WTC11 (cell line): ENCODE results near the gene CARMIL1.

Experiments
- SMAD3 ChIP-seq: sonication (generic); formaldehyde crosslinking; IDR thresholded peaks from 2 replicates; pipeline ENCODE4 v1.8.0; 2022; ENCODE audit warnings: missing genetic modification reagents, mild to moderate bottlenecking, borderline replicate concordance
- SMAD4 ChIP-seq: sonication (generic); formaldehyde crosslinking; IDR thresholded peaks from 2 replicates; pipeline ENCODE4 v1.8.0; 2022; ENCODE audit warnings: mild to moderate bottlenecking, missing genetic modification reagents
- ZNF263 ChIP-seq: sonication (generic); formaldehyde crosslinking; IDR thresholded peaks from 2 replicates; pipeline ENCODE4 v1.8.1; 2022; ENCODE audit warnings: low read depth, mild to moderate bottlenecking, moderate library complexity, missing genetic modification reagents
- TF ChIP-seq, protein P1 (sequence below): sonication (generic); formaldehyde crosslinking; IDR thresholded peaks from 2 replicates; pipeline ENCODE4 v1.8.0; 2022; ENCODE audit warnings: mild to moderate bottlenecking, missing genetic modification reagents
- TF ChIP-seq, protein P2 (sequence below): sonication (generic); formaldehyde crosslinking; IDR thresholded peaks from 2 replicates; pipeline ENCODE4 v1.8.1; 2023; ENCODE audit warnings: mild to moderate bottlenecking, moderate library complexity, missing genetic modification reagents
- TF ChIP-seq, protein P3 (sequence below): sonication (generic); formaldehyde crosslinking; IDR thresholded peaks from 2 replicates; pipeline ENCODE4 v1.8.1; 2023; ENCODE audit warnings: mild to moderate bottlenecking, missing genetic modification reagents
- TF ChIP-seq, protein P4 (sequence below): fragments of 200-600 bp; IDR thresholded peaks from 2 replicates; pipeline ENCODE4 v1.8.0; 2022; ENCODE audit warnings: antibody characterized with exemption

DNA sequence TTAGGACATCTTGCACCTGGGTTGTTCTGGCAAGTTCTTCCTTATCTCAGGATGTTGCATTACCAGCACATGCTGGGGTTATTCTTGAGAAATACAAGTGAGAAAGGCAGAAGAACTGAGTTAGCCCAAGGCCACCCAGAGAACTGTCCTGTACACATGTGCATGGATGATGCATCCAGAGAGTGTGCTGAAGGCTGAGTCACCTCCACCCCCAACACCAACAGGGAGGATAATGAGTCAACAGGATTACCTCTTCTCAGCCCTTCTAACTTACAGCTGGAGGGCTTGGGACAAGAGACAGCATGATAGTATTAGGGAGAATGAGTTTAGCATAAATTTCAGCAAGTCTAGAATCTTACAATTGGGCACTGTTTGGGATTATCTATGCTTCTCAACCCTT lies 381.3 kb downstream of the CARMIL1 start:
- TF ChIP-seq SMAD3 (CRISPR knock-in tag), result no peak
- TF ChIP-seq, protein P1, sequence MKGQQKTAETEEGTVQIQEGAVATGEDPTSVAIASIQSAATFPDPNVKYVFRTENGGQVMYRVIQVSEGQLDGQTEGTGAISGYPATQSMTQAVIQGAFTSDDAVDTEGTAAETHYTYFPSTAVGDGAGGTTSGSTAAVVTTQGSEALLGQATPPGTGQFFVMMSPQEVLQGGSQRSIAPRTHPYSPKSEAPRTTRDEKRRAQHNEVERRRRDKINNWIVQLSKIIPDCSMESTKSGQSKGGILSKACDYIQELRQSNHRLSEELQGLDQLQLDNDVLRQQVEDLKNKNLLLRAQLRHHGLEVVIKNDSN, result no peak
- TF ChIP-seq, protein P2, sequence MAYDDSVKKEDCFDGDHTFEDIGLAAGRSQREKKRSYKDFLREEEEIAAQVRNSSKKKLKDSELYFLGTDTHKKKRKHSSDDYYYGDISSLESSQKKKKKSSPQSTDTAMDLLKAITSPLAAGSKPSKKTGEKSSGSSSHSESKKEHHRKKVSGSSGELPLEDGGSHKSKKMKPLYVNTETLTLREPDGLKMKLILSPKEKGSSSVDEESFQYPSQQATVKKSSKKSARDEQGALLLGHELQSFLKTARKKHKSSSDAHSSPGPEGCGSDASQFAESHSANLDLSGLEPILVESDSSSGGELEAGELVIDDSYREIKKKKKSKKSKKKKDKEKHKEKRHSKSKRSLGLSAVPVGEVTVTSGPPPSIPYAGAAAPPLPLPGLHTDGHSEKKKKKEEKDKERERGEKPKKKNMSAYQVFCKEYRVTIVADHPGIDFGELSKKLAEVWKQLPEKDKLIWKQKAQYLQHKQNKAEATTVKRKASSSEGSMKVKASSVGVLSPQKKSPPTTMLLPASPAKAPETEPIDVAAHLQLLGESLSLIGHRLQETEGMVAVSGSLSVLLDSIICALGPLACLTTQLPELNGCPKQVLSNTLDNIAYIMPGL (CRISPR knock-in tag), result no peak
- TF ChIP-seq, protein P3, sequence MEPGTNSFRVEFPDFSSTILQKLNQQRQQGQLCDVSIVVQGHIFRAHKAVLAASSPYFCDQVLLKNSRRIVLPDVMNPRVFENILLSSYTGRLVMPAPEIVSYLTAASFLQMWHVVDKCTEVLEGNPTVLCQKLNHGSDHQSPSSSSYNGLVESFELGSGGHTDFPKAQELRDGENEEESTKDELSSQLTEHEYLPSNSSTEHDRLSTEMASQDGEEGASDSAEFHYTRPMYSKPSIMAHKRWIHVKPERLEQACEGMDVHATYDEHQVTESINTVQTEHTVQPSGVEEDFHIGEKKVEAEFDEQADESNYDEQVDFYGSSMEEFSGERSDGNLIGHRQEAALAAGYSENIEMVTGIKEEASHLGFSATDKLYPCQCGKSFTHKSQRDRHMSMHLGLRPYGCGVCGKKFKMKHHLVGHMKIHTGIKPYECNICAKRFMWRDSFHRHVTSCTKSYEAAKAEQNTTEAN, result no peak
- no peak for TF ChIP-seq ZNF263 (CRISPR knock-in tag)
- TF ChIP-seq, protein P4, sequence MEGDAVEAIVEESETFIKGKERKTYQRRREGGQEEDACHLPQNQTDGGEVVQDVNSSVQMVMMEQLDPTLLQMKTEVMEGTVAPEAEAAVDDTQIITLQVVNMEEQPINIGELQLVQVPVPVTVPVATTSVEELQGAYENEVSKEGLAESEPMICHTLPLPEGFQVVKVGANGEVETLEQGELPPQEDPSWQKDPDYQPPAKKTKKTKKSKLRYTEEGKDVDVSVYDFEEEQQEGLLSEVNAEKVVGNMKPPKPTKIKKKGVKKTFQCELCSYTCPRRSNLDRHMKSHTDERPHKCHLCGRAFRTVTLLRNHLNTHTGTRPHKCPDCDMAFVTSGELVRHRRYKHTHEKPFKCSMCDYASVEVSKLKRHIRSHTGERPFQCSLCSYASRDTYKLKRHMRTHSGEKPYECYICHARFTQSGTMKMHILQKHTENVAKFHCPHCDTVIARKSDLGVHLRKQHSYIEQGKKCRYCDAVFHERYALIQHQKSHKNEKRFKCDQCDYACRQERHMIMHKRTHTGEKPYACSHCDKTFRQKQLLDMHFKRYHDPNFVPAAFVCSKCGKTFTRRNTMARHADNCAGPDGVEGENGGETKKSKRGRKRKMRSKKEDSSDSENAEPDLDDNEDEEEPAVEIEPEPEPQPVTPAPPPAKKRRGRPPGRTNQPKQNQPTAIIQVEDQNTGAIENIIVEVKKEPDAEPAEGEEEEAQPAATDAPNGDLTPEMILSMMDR, result no peak
- TF ChIP-seq SMAD4 (CRISPR knock-in tag), result no peak
